Dedifferentiated amniotic fluid mesenchymal stem cell (primary cell): ENCODE measurements around the gene LRP10.
"Not testable (repeated sequence)": the region's sequence is repeated elsewhere in the genome, so short reads cannot be mapped to it uniquely, and the experiment has no call there.

Experiments used
- DNase-seq: peaks from one replicate; pipeline ENCODE4 v3.0.0-alpha.2; 2016; ENCODE audit errors: extremely low spot score

LRP10 gene

GRCh38 chr14:22843123-22843925 lies 28.2 kb upstream of the LRP10 start:
- DNase-seq: no peak

GRCh38 chr14:22844221-22845102 lies 27.1 kb upstream of the LRP10 start:
- DNase-seq: no peak

GRCh38 chr14:22845103-22845394 lies 26.5 kb upstream of the LRP10 start:
- DNase-seq: no peak

DNA sequence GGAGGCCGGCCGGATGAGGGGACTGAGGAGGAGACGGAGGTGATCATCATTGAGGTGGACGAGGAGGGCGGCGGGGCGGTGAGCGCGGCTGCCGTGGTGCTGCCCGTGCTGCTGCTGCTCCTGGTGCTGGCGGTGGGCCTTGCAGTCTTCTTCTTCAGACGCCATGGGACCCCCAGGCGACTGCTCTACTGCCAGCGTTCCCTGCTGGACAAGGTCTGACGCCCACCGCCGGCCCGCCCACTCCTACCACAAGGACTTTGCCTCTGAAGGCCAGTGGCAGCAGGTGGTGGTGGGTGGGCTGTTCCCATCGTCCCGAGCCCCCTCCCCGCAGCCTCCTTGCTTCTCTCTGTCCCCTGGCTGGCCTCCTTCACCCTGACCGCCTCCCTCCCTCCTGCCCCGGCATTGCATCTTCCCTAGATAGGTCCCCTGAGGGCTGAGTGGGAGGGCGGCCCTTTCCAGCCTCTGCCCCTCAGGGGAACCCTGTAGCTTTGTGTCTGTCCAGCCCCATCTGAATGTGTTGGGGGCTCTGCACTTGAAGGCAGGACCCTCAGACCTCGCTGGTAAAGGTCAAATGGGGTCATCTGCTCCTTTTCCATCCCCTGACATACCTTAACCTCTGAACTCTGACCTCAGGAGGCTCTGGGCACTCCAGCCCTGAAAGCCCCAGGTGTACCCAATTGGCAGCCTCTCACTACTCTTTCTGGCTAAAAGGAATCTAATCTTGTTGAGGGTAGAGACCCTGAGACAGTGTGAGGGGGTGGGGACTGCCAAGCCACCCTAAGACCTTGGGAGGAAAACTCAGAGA lies 25.5 kb upstream of the LRP10 start:
- DNase-seq: no peak

DNA sequence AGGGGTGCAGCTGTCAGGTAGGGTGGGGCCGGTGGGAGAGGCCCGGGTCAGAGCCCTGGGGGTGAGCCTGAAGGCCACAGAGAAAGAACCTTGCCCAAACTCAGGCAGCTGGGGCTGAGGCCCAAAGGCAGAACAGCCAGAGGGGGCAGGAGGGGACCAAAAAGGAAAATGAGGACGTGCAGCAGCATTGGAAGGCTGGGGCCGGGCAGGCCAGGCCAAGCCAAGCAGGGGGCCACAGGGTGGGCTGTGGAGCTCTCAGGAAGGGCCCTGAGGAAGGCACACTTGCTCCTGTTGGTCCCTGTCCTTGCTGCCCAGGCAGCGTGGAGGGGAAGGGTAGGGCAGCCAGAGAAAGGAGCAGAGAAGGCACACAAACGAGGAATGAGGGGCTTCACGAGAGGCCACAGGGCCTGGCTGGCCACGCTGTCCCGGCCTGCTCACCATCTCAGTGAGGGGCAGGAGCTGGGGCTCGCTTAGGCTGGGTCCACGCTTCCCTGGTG lies 24.7 kb upstream of the LRP10 start:
- DNase-seq: no peak

DNA sequence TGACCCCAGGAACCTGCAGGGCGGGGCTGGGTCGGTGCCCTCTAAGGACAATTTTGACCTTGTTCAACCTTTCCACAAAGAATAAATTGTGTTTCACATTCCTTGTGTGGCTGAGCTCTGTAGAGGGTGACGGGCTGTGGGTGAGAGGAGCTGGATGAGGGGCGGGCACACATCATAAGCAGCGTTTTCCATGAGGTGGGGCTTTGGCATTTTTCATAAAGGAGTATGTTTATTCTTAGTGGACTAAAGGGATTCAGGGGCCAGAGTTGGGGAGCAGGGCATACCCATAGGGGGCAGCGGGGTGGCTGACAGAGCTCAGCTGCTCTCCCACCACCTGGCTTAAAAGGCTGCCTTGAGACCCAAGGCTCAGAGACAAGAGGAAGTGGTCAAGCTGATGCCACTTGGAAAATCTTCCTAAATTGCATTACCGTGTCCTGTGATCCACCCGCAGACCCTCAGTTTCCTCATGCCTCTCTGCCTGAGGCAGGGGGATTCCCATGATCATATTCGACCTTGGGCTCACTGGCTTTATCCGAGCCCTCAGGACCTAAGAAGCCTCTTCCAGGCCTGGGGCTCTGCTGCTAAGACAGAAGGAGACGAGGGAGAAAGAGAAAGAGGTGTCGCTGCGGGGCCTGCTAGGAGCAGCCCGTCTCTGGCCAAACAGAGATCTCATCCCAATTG lies 23.7 kb upstream of the LRP10 start:
- DNase-seq: peak; percentile 48

GRCh38 chr14:22848351-22849164 lies 23.0 kb upstream of the LRP10 start:
- peak; percentile 96 for DNase-seq

GRCh38 chr14:22849212-22849819 lies 22.2 kb upstream of the LRP10 start:
- no peak for DNase-seq

- peak; percentile 89 for DNase-seq
Measured at GRCh38 chr14:22850944-22851764, 20.4 kb upstream of the LRP10 start.

DNA sequence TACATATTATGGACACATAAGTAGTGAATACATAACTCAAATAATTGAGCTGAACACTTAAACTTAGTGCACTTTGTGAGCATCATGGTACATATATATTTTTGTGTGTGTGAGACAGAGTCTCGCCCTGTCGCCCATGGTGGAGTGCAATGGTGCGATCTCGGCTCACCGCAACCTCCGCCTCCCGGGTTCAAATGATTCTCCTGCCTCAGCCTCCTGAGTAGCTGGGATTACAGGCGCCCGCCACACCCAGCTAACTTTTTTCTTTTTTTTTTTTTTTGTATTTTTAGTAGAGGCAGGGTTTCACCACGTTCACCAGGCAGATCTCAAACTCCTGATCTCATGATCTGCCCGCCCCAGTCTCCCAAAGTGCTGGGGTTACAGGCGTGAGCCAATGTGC lies 19.4 kb upstream of the LRP10 start:
- not testable (repeated sequence) for DNase-seq

DNA sequence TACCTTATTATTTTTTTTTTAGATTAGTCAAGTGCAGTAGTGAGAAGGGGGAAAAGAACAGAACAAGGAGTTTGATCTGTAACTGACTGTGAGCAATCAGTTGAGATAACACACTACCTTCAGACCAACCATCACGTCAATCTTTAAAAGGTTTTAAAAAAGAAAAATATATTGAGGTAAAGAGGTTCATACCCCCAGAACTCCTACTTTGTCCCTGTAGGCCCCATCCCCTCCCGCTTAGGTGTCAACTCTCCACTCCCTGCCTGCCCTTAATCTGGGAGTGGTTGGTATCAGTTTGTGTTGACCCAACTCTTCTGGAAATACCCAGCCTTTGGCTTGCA lies 19.0 kb upstream of the LRP10 start:
- no peak for DNase-seq

- peak; percentile 83 for DNase-seq
Measured at GRCh38 chr14:22852940-22853767, 18.4 kb upstream of the LRP10 start.

- not testable (repeated sequence) for DNase-seq
Measured at GRCh38 chr14:22854296-22854695, 17.2 kb upstream of the LRP10 start.

- no peak for DNase-seq
Measured at GRCh38 chr14:22854963-22855724, 16.4 kb upstream of the LRP10 start.

GRCh38 chr14:22856428-22856827 lies 15.1 kb upstream of the LRP10 start:
- DNase-seq: no peak

- not testable (repeated sequence) for DNase-seq
Measured at GRCh38 chr14:22860377-22860776, 11.2 kb upstream of the LRP10 start.

- DNase-seq: no peak
Measured at GRCh38 chr14:22861651-22862050, 9.9 kb upstream of the LRP10 start.

- no peak for DNase-seq
Measured at GRCh38 chr14:22864979-22865378, 6.6 kb upstream of the LRP10 start.
